ENCODE measurements around the gene NUP93.

Gene NUP93

GRCh38 chr16:56891685-56892084 is 161.8 kb downstream of the NUP93 start:
- Histone ChIP-seq H3K9me3 (ENCODE audit: control extremely low read depth in 1 of 5, control insufficient read depth in 4 of 5, insufficient read depth in 2 of 5, low read depth in 1 of 5, low read length in 4 of 5) (no peaks in the 10 kb centered on the region), H3K27me3 (replicated peaks in 2 of 5; ENCODE audit: control insufficient read depth in 4 of 5, insufficient read depth in 5 of 5, low read length in 4 of 5) (peaks cover 0 to 1% (median 0%) of the 10 kb centered on the region in 5 experiments), H3K27ac (ENCODE audit: insufficient read depth in 1 of 2, low read depth in 1 of 2, low read length in 2 of 2, poor library complexity in 1 of 2, severe bottlenecking in 2 of 2) (no peak overlapping the region), H3K4me3 (ENCODE audit: control insufficient read depth in 1 of 7, extremely low read depth in 1 of 7, insufficient read depth in 4 of 7, low read depth in 2 of 7, low read length in 6 of 7) (no peak overlapping the region), H3K36me3 (ENCODE audit: control insufficient read depth in 4 of 4, insufficient read depth in 4 of 4, low read length in 3 of 4) (no peaks in the 10 kb centered on the region), H3K4me1 (ENCODE audit: control extremely low read depth in 1 of 4, control insufficient read depth in 4 of 4, insufficient read depth in 4 of 4, low read length in 3 of 4) (no peaks in the 10 kb centered on the region)
- ChIA-PET CTCF (no interaction called here), POLR2A (interaction anchor here (0.6 kb wide), 1 partner anchor 35 kb away, joined by 3 read pairs; no protein-coding TSS in a partner anchor)
- no peak for DNase-seq
- WGBS (ENCODE audit: insufficient coverage) = 93% methylated on average over 11 of the region's 11 CpGs

- CTCF ChIA-PET = no interaction called here
Measured at GRCh38 chr16:56892705-56893104, 162.8 kb downstream of the NUP93 start.

GRCh38 chr16:56894331-56894917 is 164.5 kb downstream of the NUP93 start:
- Histone ChIP-seq H3K27ac (ENCODE audit: insufficient read depth in 1 of 2, low read depth in 1 of 2, low read length in 2 of 2, poor library complexity in 1 of 2, severe bottlenecking in 2 of 2) (no peak overlapping the region), H3K4me1 (ENCODE audit: control extremely low read depth in 1 of 4, control insufficient read depth in 4 of 4, insufficient read depth in 4 of 4, low read length in 3 of 4) (peaks cover 0 to 7% (median 0%) of the 10 kb centered on the region in 4 experiments), H3K27me3 (replicated peaks in 2 of 5; ENCODE audit: control insufficient read depth in 4 of 5, insufficient read depth in 5 of 5, low read length in 4 of 5) (peaks cover 0 to 1% (median 0%) of the 10 kb centered on the region in 5 experiments), H3K4me3 (ENCODE audit: control insufficient read depth in 1 of 7, extremely low read depth in 1 of 7, insufficient read depth in 4 of 7, low read depth in 2 of 7, low read length in 6 of 7) (no peak overlapping the region), H3K9me3 (ENCODE audit: control extremely low read depth in 1 of 5, control insufficient read depth in 4 of 5, insufficient read depth in 2 of 5, low read depth in 1 of 5, low read length in 4 of 5) (no peaks in the 10 kb centered on the region), H3K36me3 (ENCODE audit: control insufficient read depth in 4 of 4, insufficient read depth in 4 of 4, low read length in 3 of 4) (no peaks in the 10 kb centered on the region)
- WGBS (ENCODE audit: insufficient coverage) = 94% methylated on average over 9 of the region's 12 CpGs
- CTCF ChIA-PET = interaction anchor here (0.8 to 1.2 kb wide), 2 partner anchors 9 to 31 kb away, joined by 3 read pairs; no protein-coding TSS in a partner anchor
- POLR2A ChIA-PET = no interaction called here
- no peak for DNase-seq

More at GRCh38 chr16:56892705-56893104, 162.8 kb downstream of the NUP93 start:
- DNase-seq = no peak
- Histone ChIP-seq H3K9me3 (ENCODE audit: control extremely low read depth in 1 of 5, control insufficient read depth in 4 of 5, insufficient read depth in 2 of 5, low read depth in 1 of 5, low read length in 4 of 5) (no peaks in the 10 kb centered on the region), H3K27me3 (replicated peaks in 2 of 5; ENCODE audit: control insufficient read depth in 4 of 5, insufficient read depth in 5 of 5, low read length in 4 of 5) (peaks cover 0 to 1% (median 0%) of the 10 kb centered on the region in 5 experiments), H3K27ac (ENCODE audit: insufficient read depth in 1 of 2, low read depth in 1 of 2, low read length in 2 of 2, poor library complexity in 1 of 2, severe bottlenecking in 2 of 2) (no peak overlapping the region), H3K4me1 (ENCODE audit: control extremely low read depth in 1 of 4, control insufficient read depth in 4 of 4, insufficient read depth in 4 of 4, low read length in 3 of 4) (no peaks in the 10 kb centered on the region), H3K4me3 (ENCODE audit: control insufficient read depth in 1 of 7, extremely low read depth in 1 of 7, insufficient read depth in 4 of 7, low read depth in 2 of 7, low read length in 6 of 7) (no peak overlapping the region), H3K36me3 (ENCODE audit: control insufficient read depth in 4 of 4, insufficient read depth in 4 of 4, low read length in 3 of 4) (no peaks in the 10 kb centered on the region)
- POLR2A ChIA-PET = no interaction called here
- 95% methylated on average over 13 of the region's 14 CpGs for WGBS (ENCODE audit: insufficient coverage)

GRCh38 chr16:56895813-56896212 is 165.9 kb downstream of the NUP93 start:
- Histone ChIP-seq H3K4me1 (ENCODE audit: control extremely low read depth in 1 of 4, control insufficient read depth in 4 of 4, insufficient read depth in 4 of 4, low read length in 3 of 4) (peaks cover 0 to 7% (median 0%) of the 10 kb centered on the region in 4 experiments), H3K27ac (ENCODE audit: insufficient read depth in 1 of 2, low read depth in 1 of 2, low read length in 2 of 2, poor library complexity in 1 of 2, severe bottlenecking in 2 of 2) (no peak overlapping the region), H3K36me3 (ENCODE audit: control insufficient read depth in 4 of 4, insufficient read depth in 4 of 4, low read length in 3 of 4) (no peaks in the 10 kb centered on the region), H3K4me3 (ENCODE audit: control insufficient read depth in 1 of 7, extremely low read depth in 1 of 7, insufficient read depth in 4 of 7, low read depth in 2 of 7, low read length in 6 of 7) (no peak overlapping the region), H3K9me3 (ENCODE audit: control extremely low read depth in 1 of 5, control insufficient read depth in 4 of 5, insufficient read depth in 2 of 5, low read depth in 1 of 5, low read length in 4 of 5) (no peaks in the 10 kb centered on the region), H3K27me3 (replicated peaks in 2 of 5; ENCODE audit: control insufficient read depth in 4 of 5, insufficient read depth in 5 of 5, low read length in 4 of 5) (peaks cover 0 to 5% (median 1%) of the 10 kb centered on the region in 5 experiments)
- ChIA-PET POLR2A (no interaction called here), CTCF (interaction anchor here (1.1 kb wide), 1 partner anchor 12 kb away, joined by 3 read pairs; no protein-coding TSS in a partner anchor)
- WGBS (ENCODE audit: insufficient coverage) = 96% methylated on average over 4 of the region's 4 CpGs
- DNase-seq = no peak

- Histone ChIP-seq H3K9me3 (ENCODE audit: control extremely low read depth in 1 of 5, control insufficient read depth in 4 of 5, insufficient read depth in 2 of 5, low read depth in 1 of 5, low read length in 4 of 5) (no peaks in the 10 kb centered on the region), H3K27me3 (replicated peaks in 2 of 5; ENCODE audit: control insufficient read depth in 4 of 5, insufficient read depth in 5 of 5, low read length in 4 of 5) (peaks cover 0 to 9% (median 1%) of the 10 kb centered on the region in 5 experiments), H3K4me1 (ENCODE audit: control extremely low read depth in 1 of 4, control insufficient read depth in 4 of 4, insufficient read depth in 4 of 4, low read length in 3 of 4) (peaks cover 0 to 7% (median 0%) of the 10 kb centered on the region in 4 experiments), H3K36me3 (ENCODE audit: control insufficient read depth in 4 of 4, insufficient read depth in 4 of 4, low read length in 3 of 4) (no peaks in the 10 kb centered on the region), H3K4me3 (ENCODE audit: control insufficient read depth in 1 of 7, extremely low read depth in 1 of 7, insufficient read depth in 4 of 7, low read depth in 2 of 7, low read length in 6 of 7) (no peak overlapping the region), H3K27ac (ENCODE audit: insufficient read depth in 1 of 2, low read depth in 1 of 2, low read length in 2 of 2, poor library complexity in 1 of 2, severe bottlenecking in 2 of 2) (no peak overlapping the region)
- ChIA-PET POLR2A (no interaction called here), CTCF (interaction anchor here (0.9 to 1.1 kb wide), 2 partner anchors 12 to 27 kb away, joined by 3 read pairs; no protein-coding TSS in a partner anchor)
- WGBS (ENCODE audit: insufficient coverage) = 88% methylated on average over 3 of the region's 3 CpGs
- DNase-seq = no peak
Measured at GRCh38 chr16:56896244-56896643, 166.3 kb downstream of the NUP93 start.

- no peaks in the 10 kb centered on the region for H3K9me3 ChIP-seq (ENCODE audit: control extremely low read depth in 1 of 5, control insufficient read depth in 4 of 5, insufficient read depth in 2 of 5, low read depth in 1 of 5, low read length in 4 of 5)
- ChIA-PET CTCF (interaction anchor here (0.9 kb wide), 1 partner anchor 28 kb away, joined by 3 read pairs; no protein-coding TSS in a partner anchor), POLR2A (no interaction called here)
- H3K4me1 ChIP-seq (ENCODE audit: control extremely low read depth in 1 of 4, control insufficient read depth in 4 of 4, insufficient read depth in 4 of 4, low read length in 3 of 4) = peaks cover 0 to 7% (median 0%) of the 10 kb centered on the region in 4 experiments
- H3K27ac ChIP-seq (ENCODE audit: insufficient read depth in 1 of 2, low read depth in 1 of 2, low read length in 2 of 2, poor library complexity in 1 of 2, severe bottlenecking in 2 of 2) = no peak overlapping the region
- DNase-seq = no peak
- peaks cover 0 to 17% (median 0%) of the 10 kb centered on the region in 5 experiments for H3K27me3 ChIP-seq (replicated peaks in 2 of 5; ENCODE audit: control insufficient read depth in 4 of 5, insufficient read depth in 5 of 5, low read length in 4 of 5)
- no peaks in the 10 kb centered on the region for H3K36me3 ChIP-seq (ENCODE audit: control insufficient read depth in 4 of 4, insufficient read depth in 4 of 4, low read length in 3 of 4)
- H3K4me3 ChIP-seq (ENCODE audit: control insufficient read depth in 1 of 7, extremely low read depth in 1 of 7, insufficient read depth in 4 of 7, low read depth in 2 of 7, low read length in 6 of 7) = no peak overlapping the region
- 98% methylated on average over 5 of the region's 8 CpGs for WGBS (ENCODE audit: insufficient coverage)
Measured at GRCh38 chr16:56897026-56897799, 167.3 kb downstream of the NUP93 start.

GRCh38 chr16:56898847-56899246 is 168.9 kb downstream of the NUP93 start:
- no peak overlapping the region for H3K4me3 ChIP-seq (ENCODE audit: control insufficient read depth in 1 of 7, extremely low read depth in 1 of 7, insufficient read depth in 4 of 7, low read depth in 2 of 7, low read length in 6 of 7)
- peaks cover 0 to 7% (median 0%) of the 10 kb centered on the region in 4 experiments for H3K4me1 ChIP-seq (ENCODE audit: control extremely low read depth in 1 of 4, control insufficient read depth in 4 of 4, insufficient read depth in 4 of 4, low read length in 3 of 4)
- no peaks in the 10 kb centered on the region for H3K9me3 ChIP-seq (ENCODE audit: control extremely low read depth in 1 of 5, control insufficient read depth in 4 of 5, insufficient read depth in 2 of 5, low read depth in 1 of 5, low read length in 4 of 5)
- WGBS (ENCODE audit: insufficient coverage) = 81% methylated on average over 6 of the region's 8 CpGs
- H3K27ac ChIP-seq (ENCODE audit: insufficient read depth in 1 of 2, low read depth in 1 of 2, low read length in 2 of 2, poor library complexity in 1 of 2, severe bottlenecking in 2 of 2) = no peak overlapping the region
- H3K36me3 ChIP-seq (ENCODE audit: control insufficient read depth in 4 of 4, insufficient read depth in 4 of 4, low read length in 3 of 4) = no peaks in the 10 kb centered on the region
- CTCF ChIA-PET = no interaction called here
- H3K27me3 ChIP-seq (replicated peaks in 2 of 5; ENCODE audit: control insufficient read depth in 4 of 5, insufficient read depth in 5 of 5, low read length in 4 of 5) = peaks cover 0 to 18% (median 0%) of the 10 kb centered on the region in 5 experiments
- POLR2A ChIA-PET = no interaction called here
- DNase-seq = peak in 1 of 3 donors; percentile 28

All from common myeloid progenitor, CD34-positive (primary cell).